Gastrocnemius medialis (tissue), 4 donors: ENCODE results near the gene USP36. TPM values are rescaled to one million over a fixed set of nuclear protein-coding genes. Genes with fewer than 3 reads are reported as not detected.
"Not testable (repeated sequence)": the region's sequence is repeated elsewhere in the genome, so short reads cannot be mapped to it uniquely, and the experiment has no call there.

Experiments
- ATAC-seq, 2 donors: fragments of 150-250 bp; one replicate each; pipeline ENCODE4 v1.9.1; 2016
- DNase-seq, 2 donors: peaks; one replicate each; pipeline ENCODE4 v3.0.0-alpha.2; 2019
- H3K27ac ChIP-seq, 4 donors: fragments of 200-600 bp; sonication (generic); 1 replicate in 1 of 4; 2 replicates in 3 of 4; pipeline ENCODE4 v1.5.1; 2016 to 2018; ENCODE audit warnings: mild to moderate bottlenecking in 2 of 4, moderate library complexity in 1 of 4
- H3K27me3 ChIP-seq, 3 donors: fragments of 200-600 bp; sonication (generic) in 2 of 3; 1 replicate in 1 of 3; 2 replicates in 2 of 3; pipeline versions ENCODE4 v1.5.1 to v1.6.0; 2016 to 2019; ENCODE audit warnings: mild to moderate bottlenecking in 1 of 3, moderate library complexity in 1 of 3
- H3K36me3 ChIP-seq, 2 donors: fragments of 200-600 bp; sonication (generic) in 1 of 2; one replicate each; pipeline ENCODE4 v1.5.1; 2017 to 2018
- H3K4me1 ChIP-seq, 2 donors: fragments of 200-600 bp; sonication (generic) in 1 of 2; one replicate each; pipeline ENCODE4 v1.5.1; 2016 to 2017; ENCODE audit warnings: mild to moderate bottlenecking in 2 of 2
- H3K4me3 ChIP-seq, 4 donors: fragments of 200-600 bp; sonication (generic) in 3 of 4; 1 replicate in 1 of 4; 2 replicates in 3 of 4; pipeline ENCODE4 v1.5.1; 2016 to 2019; ENCODE audit warnings: mild to moderate bottlenecking in 2 of 4
- H3K9me3 ChIP-seq, 3 donors: fragments of 200-600 bp; sonication (generic) in 2 of 3; 1 replicate in 1 of 3; 2 replicates in 2 of 3; pipeline ENCODE4 v1.5.1; 2016 to 2019
- POLR2A ChIP-seq, 2 donors: fragments of 450-650 bp; IDR thresholded peaks; one replicate each; pipeline ENCODE4 v1.6.1; 2017; ENCODE audit warnings: antibody characterized with exemption in 2 of 2, mild to moderate bottlenecking in 2 of 2, moderate library complexity in 2 of 2
- in situ Hi-C, 4 donors: fragments of 200-750 bp; cut with MboI; loops; one replicate each; pipeline versions ENCODE4 v1.15.0 to v1.8.0; 2017; ENCODE audit warnings: low sequenced_read_pairs in 4 of 4
- intact Hi-C: fragments of 100-400 bp; cut with DNase I; formaldehyde crosslinking; loops from one replicate; pipeline ENCODE4 v1.15.1; 2023; ENCODE audit warnings: low total_unique reads
- total RNA-seq, 4 donors: library from RNA; depleted of rRNA; stranded (reverse); fragments of >200 nt; gene quantifications; one replicate each; pipeline versions ENCODE4 v1.1.0 to v1.2.3, GENCODE V29; 2016
- TF ChIP-seq, protein P1 (sequence below), 5 experiments: fragments of 450-650 bp in 3 of 5; fragments of 200-600 bp in 2 of 5; sonication (generic) in 2 of 5; IDR thresholded peaks in 4 of 5; conservative IDR thresholded peaks in 1 of 5; 1 replicate in 4 of 5; 2 replicates in 1 of 5; pipeline ENCODE4 v1.5.1; 2016 to 2019; ENCODE audit warnings: antibody characterized with exemption in 5 of 5, mild to moderate bottlenecking in 3 of 5, moderate library complexity in 3 of 5

Gene USP36
- total RNA-seq, 4 donors from 2014 or later: 15.2 to 21.1 (median 20.0) TPM

DNA sequence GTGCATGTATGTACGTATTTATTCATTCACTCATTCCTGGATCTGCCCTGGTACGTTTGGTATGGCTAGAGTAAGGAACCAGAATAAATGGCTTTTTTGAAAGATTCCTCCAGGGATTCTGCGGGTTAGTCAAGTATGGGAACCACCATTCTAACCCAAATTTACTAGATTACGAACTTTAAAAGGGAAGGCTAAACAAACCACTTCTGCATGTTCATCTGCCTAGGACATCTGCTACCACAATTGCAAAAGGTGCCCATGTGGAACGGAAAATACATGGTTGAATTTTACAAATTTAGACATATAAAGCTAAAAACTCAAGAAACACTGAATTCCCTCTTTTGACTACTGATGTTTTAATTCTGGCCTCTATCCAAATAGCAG, 80.7 kb downstream of the USP36 start:
- Histone ChIP-seq H3K4me3 (no peak overlapping the region), H3K9me3 (no peaks in the 10 kb centered on the region), H3K4me1 (peaks cover 24 to 48% of the 10 kb centered on the region in 2 donors), H3K27me3 (no peaks in the 10 kb centered on the region), H3K36me3 (no peaks in the 10 kb centered on the region), H3K27ac (no peak overlapping the region)
- DNase-seq (no peak), ATAC-seq (no peak)
- TF ChIP-seq POLR2A (IDR thresholded peaks at IDR 0.05): no peak
- TF ChIP-seq, protein P1, sequence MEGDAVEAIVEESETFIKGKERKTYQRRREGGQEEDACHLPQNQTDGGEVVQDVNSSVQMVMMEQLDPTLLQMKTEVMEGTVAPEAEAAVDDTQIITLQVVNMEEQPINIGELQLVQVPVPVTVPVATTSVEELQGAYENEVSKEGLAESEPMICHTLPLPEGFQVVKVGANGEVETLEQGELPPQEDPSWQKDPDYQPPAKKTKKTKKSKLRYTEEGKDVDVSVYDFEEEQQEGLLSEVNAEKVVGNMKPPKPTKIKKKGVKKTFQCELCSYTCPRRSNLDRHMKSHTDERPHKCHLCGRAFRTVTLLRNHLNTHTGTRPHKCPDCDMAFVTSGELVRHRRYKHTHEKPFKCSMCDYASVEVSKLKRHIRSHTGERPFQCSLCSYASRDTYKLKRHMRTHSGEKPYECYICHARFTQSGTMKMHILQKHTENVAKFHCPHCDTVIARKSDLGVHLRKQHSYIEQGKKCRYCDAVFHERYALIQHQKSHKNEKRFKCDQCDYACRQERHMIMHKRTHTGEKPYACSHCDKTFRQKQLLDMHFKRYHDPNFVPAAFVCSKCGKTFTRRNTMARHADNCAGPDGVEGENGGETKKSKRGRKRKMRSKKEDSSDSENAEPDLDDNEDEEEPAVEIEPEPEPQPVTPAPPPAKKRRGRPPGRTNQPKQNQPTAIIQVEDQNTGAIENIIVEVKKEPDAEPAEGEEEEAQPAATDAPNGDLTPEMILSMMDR (IDR thresholded peaks at IDR 0.05 in 4 of 5, conservative IDR thresholded peaks at IDR 0.05 in 1 of 5): no peak
- in situ Hi-C loops (no loop called here), intact Hi-C loops (no loop called here)

DNA sequence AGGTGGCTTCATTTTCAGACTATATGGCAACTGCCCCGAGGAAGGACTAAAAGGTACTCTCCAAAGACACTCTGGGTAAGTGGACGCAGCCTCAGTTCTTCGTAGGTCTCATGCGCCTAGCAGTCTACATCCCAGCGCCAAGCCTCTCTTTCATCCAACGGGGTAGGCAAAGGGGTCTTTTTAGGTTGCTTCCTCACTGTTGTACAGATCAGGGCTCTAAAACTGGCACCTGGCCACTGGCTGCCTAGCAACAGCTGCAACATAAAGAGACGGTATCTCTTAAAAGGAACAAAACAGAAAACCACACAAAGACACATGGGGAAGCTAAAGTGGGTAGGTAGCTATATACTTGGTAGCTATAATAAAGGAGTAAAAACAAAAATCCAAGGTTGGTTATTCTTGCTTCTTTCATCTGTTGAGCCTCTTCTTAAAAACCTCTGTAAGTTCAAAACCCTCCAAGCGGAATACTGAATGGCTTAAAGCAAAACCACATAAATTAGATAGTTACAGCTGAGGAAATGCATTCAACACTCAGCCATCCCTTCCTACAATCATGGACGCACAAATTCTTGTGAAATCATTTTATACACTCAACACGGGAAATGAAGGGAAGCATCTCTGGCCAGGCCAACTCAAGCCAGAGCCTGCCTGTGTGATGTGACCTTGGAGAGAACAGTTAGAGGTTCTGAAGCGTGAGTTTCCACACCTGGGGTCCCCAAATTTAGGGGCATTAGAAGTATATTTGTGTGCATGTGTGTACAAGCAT, 81.2 kb downstream of the USP36 start:
- H3K4me1 ChIP-seq: peaks cover 18 to 42% of the 10 kb centered on the region in 2 donors
- DNase-seq: no peak
- H3K27ac ChIP-seq: peak overlapping the region in 3 of 4 donors; percentile 2 to 37 (median 30)
- TF ChIP-seq, protein P1 (IDR thresholded peaks at IDR 0.05 in 4 of 5, conservative IDR thresholded peaks at IDR 0.05 in 1 of 5): no peak
- no peak for TF ChIP-seq POLR2A (IDR thresholded peaks at IDR 0.05)
- H3K36me3 ChIP-seq: no peaks in the 10 kb centered on the region
- H3K27me3 ChIP-seq: no peaks in the 10 kb centered on the region
- intact Hi-C loops (no loop called here), in situ Hi-C loops (no loop called here)
- no peak for ATAC-seq
- no peak overlapping the region for H3K4me3 ChIP-seq
- no peaks in the 10 kb centered on the region for H3K9me3 ChIP-seq

DNA sequence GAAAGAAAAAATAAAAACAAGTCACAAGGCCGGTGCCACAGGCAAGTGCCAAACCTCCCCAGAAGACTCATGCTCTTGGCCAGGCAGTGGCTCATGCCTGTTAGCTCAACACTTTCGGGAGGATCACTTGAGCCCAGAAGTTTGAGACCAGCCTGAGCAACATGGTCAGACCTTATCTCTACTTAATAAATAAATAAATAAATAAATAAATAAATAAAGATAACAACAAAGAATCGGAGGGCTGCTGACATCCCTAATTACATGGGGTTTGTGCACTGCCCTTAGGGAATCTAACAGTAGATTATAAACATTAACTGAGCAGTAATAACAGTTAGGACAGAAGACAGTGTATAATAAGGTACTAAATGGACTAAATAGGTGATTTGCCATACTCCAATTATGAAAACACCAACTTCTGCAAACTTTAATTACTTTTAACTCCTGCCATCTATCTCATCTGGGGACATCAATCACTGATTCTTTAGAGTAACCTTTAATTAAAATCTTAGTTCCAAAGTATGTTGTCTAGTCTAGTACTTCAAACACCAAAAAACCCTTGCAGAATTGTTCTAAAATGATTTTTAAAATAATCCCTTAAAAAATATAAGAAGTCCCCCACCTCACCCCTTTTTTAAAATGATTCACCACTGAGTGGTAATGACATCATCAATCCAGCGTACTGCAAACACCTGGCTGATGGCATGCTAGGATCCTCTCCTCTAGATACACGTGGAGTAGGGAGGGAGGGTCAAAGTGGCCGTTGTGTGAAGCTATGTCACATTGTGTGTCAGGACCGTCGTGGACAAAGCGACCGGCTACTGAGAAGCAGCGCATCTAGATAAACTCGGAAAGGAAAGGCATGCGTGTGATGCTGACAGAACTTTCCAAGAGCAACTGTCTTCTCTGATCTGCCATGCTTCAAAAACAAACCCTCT, 87.0 kb downstream of the USP36 start:
- Histone ChIP-seq H3K36me3 (no peaks in the 10 kb centered on the region), H3K9me3 (no peaks in the 10 kb centered on the region), H3K4me1 (peaks cover 25 to 26% of the 10 kb centered on the region in 2 donors), H3K27ac (no peak overlapping the region), H3K4me3 (no peak overlapping the region), H3K27me3 (no peaks in the 10 kb centered on the region)
- DNase-seq: no peak
- in situ Hi-C loops: no loop called here
- intact Hi-C loops: no loop called here
- no peak for ATAC-seq
- no peak for TF ChIP-seq POLR2A (IDR thresholded peaks at IDR 0.05)
- TF ChIP-seq, protein P1 (IDR thresholded peaks at IDR 0.05 in 4 of 5, conservative IDR thresholded peaks at IDR 0.05 in 1 of 5): no peak

DNA sequence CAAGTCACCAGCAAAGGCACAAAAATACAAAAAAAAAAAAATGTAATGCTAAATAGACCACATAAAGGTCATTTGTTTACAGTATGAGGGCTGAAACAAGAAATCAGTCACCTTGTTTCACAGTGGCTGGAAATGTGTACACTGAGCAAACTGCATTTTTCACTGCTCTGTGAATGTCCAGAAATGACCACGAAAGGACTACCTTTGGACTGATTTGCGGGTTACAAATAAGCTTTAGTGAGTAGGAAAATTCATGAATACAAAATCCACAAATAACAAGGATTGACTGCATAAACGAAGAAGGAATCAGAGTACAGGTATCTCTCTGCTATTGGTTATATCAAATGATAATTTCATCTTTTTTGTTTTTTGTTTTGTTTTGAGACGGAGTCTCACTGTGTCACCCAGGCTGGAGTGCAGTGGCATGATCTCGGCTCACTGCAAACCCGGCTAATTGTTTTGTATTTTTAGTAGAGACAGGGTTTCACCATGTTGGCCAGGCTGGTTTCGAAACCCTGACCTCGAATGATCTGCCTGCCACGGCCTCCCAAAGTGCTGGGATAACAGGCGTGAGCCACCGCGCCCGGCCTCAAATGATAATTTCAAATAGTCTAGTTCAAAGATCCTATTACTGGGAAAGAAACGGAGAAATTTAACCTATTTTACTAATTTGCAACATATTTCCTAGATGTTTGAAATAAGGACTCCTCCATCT, 89.0 kb downstream of the USP36 start:
- Histone ChIP-seq H3K4me1 (peaks cover 42% of the 10 kb centered on the region in 2 donors), H3K9me3 (no peaks in the 10 kb centered on the region), H3K27me3 (no peaks in the 10 kb centered on the region), H3K27ac (peak overlapping the region in 3 of 4 donors; percentile 16 to 46 (median 23)), H3K36me3 (no peaks in the 10 kb centered on the region), H3K4me3 (no peak overlapping the region)
- intact Hi-C loops: no loop called here
- in situ Hi-C loops: no loop called here
- no peak for ATAC-seq
- DNase-seq: no peak
- TF ChIP-seq POLR2A (IDR thresholded peaks at IDR 0.05): no peak
- TF ChIP-seq, protein P1 (IDR thresholded peaks at IDR 0.05 in 4 of 5, conservative IDR thresholded peaks at IDR 0.05 in 1 of 5): no peak

DNA sequence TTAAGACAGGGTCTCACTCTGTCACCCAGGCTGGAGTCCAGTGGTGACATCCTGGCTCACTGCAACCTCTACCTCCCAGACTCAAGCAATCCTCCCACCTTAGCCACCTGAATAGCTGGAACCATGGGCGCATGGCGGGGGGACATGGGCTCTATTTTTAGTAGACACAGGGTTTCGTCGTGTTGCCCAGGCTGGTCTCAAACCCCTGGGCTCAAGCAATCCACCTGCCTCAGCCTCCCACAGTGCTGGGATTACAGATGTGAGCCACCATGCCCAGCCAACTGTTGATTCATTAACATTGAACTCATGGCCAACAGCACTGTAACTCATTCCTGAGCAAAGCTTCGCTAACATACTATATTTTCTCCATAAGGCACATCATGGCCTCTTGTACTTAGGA, 89.6 kb downstream of the USP36 start:
- DNase-seq, intact Hi-C loops, in situ Hi-C loops, H3K27me3 ChIP-seq, H3K9me3 ChIP-seq, H3K4me3 ChIP-seq, H3K36me3 ChIP-seq, ATAC-seq: not testable (repeated sequence)
- Histone ChIP-seq H3K27ac (peak overlapping the region in 1 of 4 donors; percentile 46), H3K4me1 (peaks cover 48% of the 10 kb centered on the region in 2 donors)
